Fibroblast of lung (primary cell): ENCODE data around the gene TESMIN. TPM values are rescaled to one million over a fixed set of nuclear protein-coding genes. Genes with fewer than 3 reads are reported as not detected.

ENCODE experiments used
- DNase-seq, 2 donors: peaks; one replicate each; pipeline versions ENCODE4 v3.0.0 to v3.0.0-alpha.2; 2010; ENCODE audit warnings: low read depth in 2 of 2
- H2AFZ ChIP-seq: 2 replicates; pipeline ENCODE4 v1.5.1; 2012; ENCODE audit warnings: low read length, control low read depth, inconsistent platforms
- H3K27ac ChIP-seq: 2 replicates; pipeline ENCODE4 v1.5.1; 2011; ENCODE audit warnings: low read length, control low read depth; ENCODE audit not compliant: insufficient read depth
- H3K27me3 ChIP-seq: 2 replicates; pipeline ENCODE4 v1.5.1; 2011; ENCODE audit warnings: mild to moderate bottlenecking, low read length; ENCODE audit not compliant: control insufficient read depth, insufficient read depth
- H3K36me3 ChIP-seq: 2 replicates; pipeline ENCODE4 v1.5.1; 2011; ENCODE audit warnings: low read length; ENCODE audit not compliant: control insufficient read depth, insufficient read depth
- H3K4me1 ChIP-seq: 2 replicates; pipeline ENCODE4 v1.5.1; 2011; ENCODE audit warnings: low read length; ENCODE audit not compliant: control insufficient read depth, insufficient read depth; ENCODE audit errors: extremely low read depth
- H3K4me2 ChIP-seq: 2 replicates; pipeline ENCODE4 v1.5.1; 2011; ENCODE audit warnings: low read length, control low read depth; ENCODE audit not compliant: insufficient read depth; ENCODE audit errors: extremely low read depth
- H3K4me3 ChIP-seq, 4 experiments: fragments of 200-600 bp in 1 of 4; sonication (generic) in 1 of 4; replicated peaks in 1 of 4; 2 replicates each; pipeline ENCODE4 v1.5.1; 2011 to 2016; ENCODE audit warnings: low read length in 4 of 4, low read depth in 3 of 4, mild to moderate bottlenecking in 3 of 4, control low read depth in 2 of 4, inconsistent platforms in 1 of 4, mixed read lengths in 1 of 4; ENCODE audit not compliant: insufficient read depth in 1 of 4; ENCODE audit errors: control extremely low read depth in 1 of 4
- H3K79me2 ChIP-seq: 2 replicates; pipeline ENCODE4 v1.5.1; 2012; ENCODE audit warnings: mild to moderate bottlenecking, low read length, inconsistent platforms; ENCODE audit not compliant: control insufficient read depth, insufficient read depth
- H3K9ac ChIP-seq: 2 replicates; pipeline ENCODE4 v1.5.1; 2011; ENCODE audit warnings: mild to moderate bottlenecking, low read length, control low read depth; ENCODE audit not compliant: insufficient read depth
- H3K9me3 ChIP-seq: 2 replicates; pipeline ENCODE4 v1.5.1; 2012; ENCODE audit warnings: low read depth, low read length; ENCODE audit not compliant: control insufficient read depth, insufficient read depth
- H4K20me1 ChIP-seq: 2 replicates; pipeline ENCODE4 v1.5.1; 2011; ENCODE audit warnings: low read length; ENCODE audit not compliant: control insufficient read depth, insufficient read depth; ENCODE audit errors: extremely low read depth
- EZH2 ChIP-seq: IDR thresholded peaks from 2 replicates; pipeline ENCODE4 v1.5.1; 2012; ENCODE audit warnings: low read length, control low read depth, mild to moderate bottlenecking; ENCODE audit errors: missing control alignments
- polyA plus RNA-seq, 2 donors: library from polyadenylated mRNA; depleted of rRNA in 1 of 2; stranded (reverse) in 1 of 2; unstranded in 1 of 2; fragments of >200 nt; gene quantifications; 2 replicates each; pipeline ENCODE4 v1.2.1, GENCODE V29; 2011 to 2012; ENCODE audit warnings: missing spikeins in 1 of 2
- total RNA-seq: library from RNA; depleted of rRNA; stranded (reverse); fragments of >200 nt; gene quantifications from 2 replicates; pipeline ENCODE4 v1.2.1, GENCODE V29; 2014
- TF ChIP-seq, protein P1 (sequence below), 2 donors: IDR thresholded peaks in 1 of 2; conservative IDR thresholded peaks in 1 of 2; 1 replicate in 1 of 2; 2 replicates in 1 of 2; pipeline ENCODE4 v1.5.1; 2011 to 2012; ENCODE audit warnings: low read length in 2 of 2, control low read depth in 1 of 2, inconsistent platforms in 1 of 2, low read depth in 1 of 2, mild to moderate bottlenecking in 1 of 2

TESMIN gene
- total and polyA plus RNA-seq, 2 donors (not counting 1 experiment from before 2014, with no cell fraction given) = 0.70 to 2.0 TPM

GRCh38 chr11:68694431-68695297 lies 56.7 kb downstream of the TESMIN start:
- no peaks in the 10 kb centered on the region for H3K79me2 ChIP-seq
- TF ChIP-seq EZH2 = no peak
- TF ChIP-seq, protein P1, sequence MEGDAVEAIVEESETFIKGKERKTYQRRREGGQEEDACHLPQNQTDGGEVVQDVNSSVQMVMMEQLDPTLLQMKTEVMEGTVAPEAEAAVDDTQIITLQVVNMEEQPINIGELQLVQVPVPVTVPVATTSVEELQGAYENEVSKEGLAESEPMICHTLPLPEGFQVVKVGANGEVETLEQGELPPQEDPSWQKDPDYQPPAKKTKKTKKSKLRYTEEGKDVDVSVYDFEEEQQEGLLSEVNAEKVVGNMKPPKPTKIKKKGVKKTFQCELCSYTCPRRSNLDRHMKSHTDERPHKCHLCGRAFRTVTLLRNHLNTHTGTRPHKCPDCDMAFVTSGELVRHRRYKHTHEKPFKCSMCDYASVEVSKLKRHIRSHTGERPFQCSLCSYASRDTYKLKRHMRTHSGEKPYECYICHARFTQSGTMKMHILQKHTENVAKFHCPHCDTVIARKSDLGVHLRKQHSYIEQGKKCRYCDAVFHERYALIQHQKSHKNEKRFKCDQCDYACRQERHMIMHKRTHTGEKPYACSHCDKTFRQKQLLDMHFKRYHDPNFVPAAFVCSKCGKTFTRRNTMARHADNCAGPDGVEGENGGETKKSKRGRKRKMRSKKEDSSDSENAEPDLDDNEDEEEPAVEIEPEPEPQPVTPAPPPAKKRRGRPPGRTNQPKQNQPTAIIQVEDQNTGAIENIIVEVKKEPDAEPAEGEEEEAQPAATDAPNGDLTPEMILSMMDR (conservative IDR thresholded peaks at IDR 0.05 in 1 of 2, IDR thresholded peaks at IDR 0.05 in 1 of 2; ENCODE audit: low read depth in 1 of 2, low read length in 2 of 2) = no peak
- H3K4me3 ChIP-seq = no peak overlapping the region
- H3K4me1 ChIP-seq = no peaks in the 10 kb centered on the region
- no peak overlapping the region for H2AFZ ChIP-seq
- H3K4me2 ChIP-seq = no peak overlapping the region
- no peaks in the 10 kb centered on the region for H3K36me3 ChIP-seq
- H3K27ac ChIP-seq = no peak overlapping the region
- no peaks in the 10 kb centered on the region for H3K9me3 ChIP-seq
- no peaks in the 10 kb centered on the region for H4K20me1 ChIP-seq
- H3K9ac ChIP-seq = no peak overlapping the region
- peaks cover 4% of the 10 kb centered on the region for H3K27me3 ChIP-seq
- DNase-seq = no peak

DNA sequence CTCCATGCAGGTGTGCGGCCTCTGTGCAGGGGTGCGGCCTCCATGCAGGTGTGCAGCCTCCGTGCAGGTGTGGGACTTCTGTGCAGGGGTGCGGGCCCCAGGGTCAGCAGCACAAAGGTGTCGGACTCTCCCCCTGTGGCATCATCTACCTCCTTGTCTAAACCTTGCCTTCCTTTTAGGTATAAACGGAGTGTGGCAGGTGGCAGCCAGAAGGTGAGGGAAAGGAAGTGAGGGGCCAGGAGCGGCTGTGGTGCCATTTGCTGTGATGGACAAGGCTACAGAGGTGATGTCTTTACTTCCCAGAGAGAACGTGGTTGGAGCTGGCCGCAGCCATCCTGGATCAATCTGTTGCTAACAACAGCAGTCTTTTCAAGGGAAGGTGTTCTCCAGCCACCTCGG lies 57.8 kb downstream of the TESMIN start:
- H3K36me3 ChIP-seq = no peaks in the 10 kb centered on the region
- no peak overlapping the region for H3K9ac ChIP-seq
- no peak overlapping the region for H3K27ac ChIP-seq
- no peak for DNase-seq
- no peaks in the 10 kb centered on the region for H4K20me1 ChIP-seq
- no peaks in the 10 kb centered on the region for H3K79me2 ChIP-seq
- H3K4me2 ChIP-seq = no peak overlapping the region
- peaks cover 4% of the 10 kb centered on the region for H3K27me3 ChIP-seq
- H2AFZ ChIP-seq = no peak overlapping the region
- H3K9me3 ChIP-seq = no peaks in the 10 kb centered on the region
- H3K4me1 ChIP-seq = no peaks in the 10 kb centered on the region
- TF ChIP-seq, protein P1 (conservative IDR thresholded peaks at IDR 0.05 in 1 of 2, IDR thresholded peaks at IDR 0.05 in 1 of 2; ENCODE audit: low read depth in 1 of 2, low read length in 2 of 2) = no peak
- no peak for TF ChIP-seq EZH2
- no peak overlapping the region for H3K4me3 ChIP-seq

DNA sequence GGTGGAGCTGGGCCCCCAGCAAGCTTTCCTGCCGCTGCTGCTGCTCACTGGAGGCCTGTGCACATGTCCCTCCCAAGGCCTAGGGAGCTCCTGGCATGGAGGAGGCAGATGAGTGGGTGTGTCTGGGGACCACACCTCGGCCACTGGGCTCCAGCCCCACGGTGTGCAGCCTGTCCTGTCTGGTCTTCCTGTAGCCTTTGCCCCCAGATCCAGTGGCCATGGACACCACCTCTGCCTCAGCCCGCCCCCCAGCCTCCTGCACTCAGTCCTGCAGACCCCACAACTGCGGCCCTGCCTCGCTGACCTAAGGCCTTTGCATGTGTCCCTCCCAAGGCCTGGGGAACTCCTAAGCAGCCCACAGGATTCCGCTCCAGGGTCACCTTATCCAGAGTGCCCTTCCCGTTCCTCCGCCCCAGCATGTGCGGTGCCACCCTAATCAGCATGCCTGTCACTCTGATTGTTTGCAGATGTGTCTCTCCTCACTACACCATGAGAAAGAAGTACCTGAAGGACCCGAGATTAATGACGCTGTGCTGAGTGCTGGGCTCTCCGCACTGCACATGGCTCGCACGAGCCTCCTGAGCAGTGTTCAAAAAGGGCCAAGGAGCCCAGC lies 58.3 kb downstream of the TESMIN start:
- H2AFZ ChIP-seq = no peak overlapping the region
- H3K4me2 ChIP-seq = no peak overlapping the region
- DNase-seq = no peak
- H3K4me1 ChIP-seq = no peaks in the 10 kb centered on the region
- no peak overlapping the region for H3K4me3 ChIP-seq
- no peak overlapping the region for H3K9ac ChIP-seq
- H4K20me1 ChIP-seq = no peaks in the 10 kb centered on the region
- TF ChIP-seq EZH2 = no peak
- TF ChIP-seq, protein P1 (conservative IDR thresholded peaks at IDR 0.05 in 1 of 2, IDR thresholded peaks at IDR 0.05 in 1 of 2; ENCODE audit: low read depth in 1 of 2, low read length in 2 of 2) = no peak
- peaks cover 4% of the 10 kb centered on the region for H3K27me3 ChIP-seq
- H3K9me3 ChIP-seq = no peaks in the 10 kb centered on the region
- no peaks in the 10 kb centered on the region for H3K79me2 ChIP-seq
- H3K36me3 ChIP-seq = no peaks in the 10 kb centered on the region
- no peak overlapping the region for H3K27ac ChIP-seq
